A549 (cell line): ENCODE data around the gene PLSCR2. TPM values are rescaled to one million over a fixed set of nuclear protein-coding genes. Genes with fewer than 3 reads are reported as not detected.
A peak's percentile ranks its signal among the peaks of the same experiment; 100 is the strongest.

ENCODE experiments used
- ATAC-seq, 2 experiments: fragments of 200-7000 bp in 1 of 2; fragments of >200 bp in 1 of 2; cut with Nextera tagmentation in 1 of 2; cut with Tn5 transposase in 1 of 2; 3 replicates each; pipeline versions ENCODE4 v1.8.0 to v1.9.1; 2018 to 2020; ENCODE audit warnings: mild to moderate bottlenecking in 1 of 2, moderate library complexity in 1 of 2
- CTCF ChIA-PET: fragments of 300-600 bp; sonication (Branson Sonifier 250); formaldehyde crosslinking; extraction: SDS; loops from one replicate; lab custom pipeline; 2021; ENCODE audit warnings: antibody characterized with exemption, inconsistent platforms; lab: Yijun Ruan, JAX
- POLR2A ChIA-PET: fragments of 350-600 bp; formaldehyde crosslinking; extraction: SDS; loops from one replicate; lab custom pipeline; 2021; ENCODE audit warnings: antibody characterized with exemption, inconsistent platforms; lab: Yijun Ruan, JAX
- DNase-seq, 2 experiments: peaks; one replicate each; pipeline versions ENCODE4 v3.0.0 to v3.0.0-alpha.2; 2011 to 2016; ENCODE audit warnings: low read depth in 1 of 2, low spot score in 1 of 2
- FAIRE-seq: peaks from 2 replicates; lab custom pipeline; 2011; peaks lifted over from hg19 to GRCh38; lab: Jason Lieb, UNC
- H3K27ac ChIP-seq, 2 experiments: fragments of >200 bp; sonication (Bioruptor Twin); formaldehyde crosslinking; 3 replicates each; pipeline ENCODE4 v1.5.1; 2016 to 2017
- H3K4me1 ChIP-seq: fragments of >200 bp; sonication (Bioruptor Twin); formaldehyde crosslinking; 3 replicates; pipeline ENCODE4 v1.6.1; 2016
- H3K4me2 ChIP-seq: fragments of >200 bp; sonication (Bioruptor Twin); formaldehyde crosslinking; 3 replicates; pipeline ENCODE4 v1.6.1; 2016
- H3K4me3 ChIP-seq: fragments of >200 bp; sonication (Bioruptor Twin); formaldehyde crosslinking; 3 replicates; pipeline ENCODE4 v1.5.1; 2016
- H3K9me3 ChIP-seq: fragments of >200 bp; sonication (Bioruptor Twin); formaldehyde crosslinking; 3 replicates; pipeline ENCODE4 v1.6.1; 2016
- CBX2 ChIP-seq: fragments of 200-600 bp; sonication (generic); IDR thresholded peaks from 2 replicates; pipeline ENCODE4 v1.6.1; 2016; ENCODE audit warnings: low read depth, mild to moderate bottlenecking, borderline replicate concordance
- CBX8 ChIP-seq: fragments of 200-600 bp; sonication (generic); IDR thresholded peaks from 2 replicates; pipeline ENCODE4 v1.6.1; 2016
- CHD4 ChIP-seq: fragments of 200-600 bp; sonication (generic); IDR thresholded peaks from 2 replicates; pipeline ENCODE4 v1.6.1; 2016; ENCODE audit warnings: antibody characterized with exemption, mild to moderate bottlenecking, borderline replicate concordance
- EHF ChIP-seq: fragments of 250-450 bp; sonication (Bioruptor Pico); IDR thresholded peaks from 2 replicates; pipeline ENCODE4 v1.5.0; 2020; ENCODE audit warnings: mild to moderate bottlenecking
- EP300 ChIP-seq, 2 experiments: fragments of >200 bp; sonication (Bioruptor Twin); formaldehyde crosslinking; IDR thresholded peaks; 2 replicates in 1 of 2; 3 replicates in 1 of 2; pipeline ENCODE4 v1.6.1; 2016 to 2017
- ESRRA ChIP-seq: fragments of 150-350 bp; IDR thresholded peaks from 2 replicates; pipeline ENCODE4 v1.6.1; 2014; ENCODE audit warnings: mild to moderate bottlenecking, low read length, borderline replicate concordance
- HDAC2 ChIP-seq: fragments of 200-600 bp; sonication (generic); IDR thresholded peaks from 2 replicates; pipeline ENCODE4 v1.6.1; 2016
- HOXB13 ChIP-seq: fragments of 250-450 bp; sonication (Bioruptor Pico); IDR thresholded peaks from 2 replicates; pipeline ENCODE4 v1.5.0; 2020; ENCODE audit warnings: low read depth, mild to moderate bottlenecking, moderate library complexity
- HOXB5 ChIP-seq: fragments of 250-450 bp; sonication (Bioruptor Pico); IDR thresholded peaks from 2 replicates; pipeline ENCODE4 v1.5.0; 2020; ENCODE audit warnings: mild to moderate bottlenecking, moderate library complexity
- JUN ChIP-seq, 2 experiments: fragments of >200 bp; sonication (Bioruptor Twin); formaldehyde crosslinking; IDR thresholded peaks; 2 replicates in 1 of 2; 3 replicates in 1 of 2; pipeline ENCODE4 v1.6.1; 2016 to 2017
- JUNB ChIP-seq: fragments of >200 bp; sonication (Bioruptor Twin); formaldehyde crosslinking; IDR thresholded peaks from 2 replicates; pipeline ENCODE4 v1.6.1; 2016
- KDM1A ChIP-seq: fragments of 200-600 bp; sonication (generic); IDR thresholded peaks from 2 replicates; pipeline ENCODE4 v1.6.1; 2016; ENCODE audit warnings: low read depth, mild to moderate bottlenecking
- KDM5A ChIP-seq: fragments of 200-600 bp; sonication (generic); IDR thresholded peaks from 2 replicates; pipeline ENCODE4 v1.6.1; 2016; ENCODE audit warnings: antibody characterized with exemption, mild to moderate bottlenecking
- NFE2L2 ChIP-seq: fragments of 150-350 bp; conservative IDR thresholded peaks from 2 replicates; pipeline ENCODE4 v1.6.1; 2014; ENCODE audit warnings: low read length
- NPAS2 ChIP-seq: fragments of 250-450 bp; sonication (Bioruptor Pico); IDR thresholded peaks from 2 replicates; pipeline ENCODE4 v1.8.0; 2022; ENCODE audit warnings: mild to moderate bottlenecking, moderate library complexity, borderline replicate concordance
- RARB ChIP-seq: fragments of 250-450 bp; sonication (Bioruptor Pico); IDR thresholded peaks from 2 replicates; pipeline ENCODE4 v1.8.0; 2021; ENCODE audit warnings: mild to moderate bottlenecking, moderate library complexity
- RNF2 ChIP-seq: fragments of 200-600 bp; sonication (generic); IDR thresholded peaks from 2 replicates; pipeline ENCODE4 v1.6.1; 2016; ENCODE audit warnings: low read depth, mild to moderate bottlenecking, antibody characterized with exemption, moderate library complexity, borderline replicate concordance
- SMC3 ChIP-seq: fragments of >200 bp; sonication (Bioruptor Twin); formaldehyde crosslinking; IDR thresholded peaks from 3 replicates; pipeline ENCODE4 v1.6.1; 2018; ENCODE audit warnings: inconsistent platforms
- SREBF2 ChIP-seq: fragments of 450-650 bp; IDR thresholded peaks from 2 replicates; pipeline ENCODE4 v1.6.1; 2014; ENCODE audit warnings: mild to moderate bottlenecking, moderate library complexity
- TP53 ChIP-seq: fragments of 250-450 bp; sonication (Bioruptor Pico); IDR thresholded peaks from 2 replicates; pipeline ENCODE4 v1.5.0; 2021; ENCODE audit warnings: mild to moderate bottlenecking, moderate library complexity
- ZC3H11A ChIP-seq: fragments of 450-650 bp; IDR thresholded peaks from 2 replicates; pipeline ENCODE4 v1.6.1; 2014; ENCODE audit warnings: antibody characterized with exemption, mild to moderate bottlenecking
- ZNF302 ChIP-seq: fragments of 250-450 bp; sonication (Bioruptor Pico); IDR thresholded peaks from 2 replicates; pipeline ENCODE4 v1.9.0; 2021; ENCODE audit warnings: inconsistent platforms, mild to moderate bottlenecking, moderate library complexity
- ZSCAN20 ChIP-seq: fragments of 250-450 bp; sonication (Bioruptor Pico); IDR thresholded peaks from 2 replicates; pipeline ENCODE4 v1.8.0; 2022; ENCODE audit warnings: mild to moderate bottlenecking, moderate library complexity
- WGBS: methylation state at CpG from one replicate; pipeline ENCODE4 v1.1.6; 2017; ENCODE audit errors: missing lambda C conversion rate; 5-methylcytosine and 5-hydroxymethylcytosine counted together
- polyA plus RNA-seq, 4 experiments: library from polyadenylated mRNA; depleted of rRNA in 3 of 4; stranded (reverse); fragments of >200 nt; fragmentation: RNase III in 1 of 4; extraction: RNeasy Plus Mini Kit Qiagen cat#74134 plus additional on column Dnase treatment in 1 of 4; gene quantifications; 2 replicates in 3 of 4; 3 replicates in 1 of 4; pipeline ENCODE4 v1.2.3, GENCODE V29; 2011 to 2017
- TF ChIP-seq, protein P1 (sequence below): fragments of >200 bp; sonication (Bioruptor Twin); formaldehyde crosslinking; IDR thresholded peaks from 3 replicates; pipeline ENCODE4 v1.5.1; 2016
- TF ChIP-seq, protein P2 (sequence below): fragments of >200 bp; sonication (Bioruptor Twin); formaldehyde crosslinking; IDR thresholded peaks from 2 replicates; pipeline ENCODE4 v1.6.1; 2016
- TF ChIP-seq, protein P3 (sequence below): IDR thresholded peaks from 2 replicates; pipeline ENCODE4 v1.6.1; 2012
- TF ChIP-seq, protein P4 (sequence below): fragments of 250-450 bp; sonication (Bioruptor Pico); IDR thresholded peaks from 2 replicates; pipeline ENCODE4 v1.5.0; 2020; ENCODE audit warnings: low read depth, mild to moderate bottlenecking, moderate library complexity

The PLSCR2 gene
- polyA plus RNA-seq, 2 of the 4 experiments (the other 2 are of a cell fraction), result 0.10 TPM; not detected in 1

DNA sequence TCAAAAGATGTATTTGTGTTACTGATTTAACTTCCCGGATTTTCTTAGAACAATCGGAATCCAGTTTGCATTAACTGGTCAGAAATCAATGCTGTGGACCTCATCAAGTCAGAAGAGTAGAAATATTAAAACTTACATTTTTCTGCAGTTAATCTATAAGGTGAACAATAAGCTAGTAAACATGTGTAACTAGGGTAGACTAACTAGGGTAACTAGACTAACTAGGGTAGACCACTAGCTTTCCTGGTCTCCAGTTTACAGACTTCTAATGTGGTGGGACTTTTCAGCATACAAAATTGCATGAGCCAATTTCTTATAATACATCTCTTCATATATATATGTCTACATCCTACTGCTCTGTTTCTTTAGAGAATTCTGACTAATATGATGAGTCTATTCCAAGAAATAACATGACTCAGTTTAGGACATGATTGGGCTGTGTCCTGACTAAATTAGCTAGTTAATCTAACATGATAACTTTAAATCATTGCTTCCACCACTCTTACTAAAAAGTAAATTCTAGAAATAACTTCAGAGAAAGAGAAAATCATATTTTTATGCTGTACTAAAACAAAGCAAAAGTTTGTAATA, 5.3 kb downstream of the PLSCR2 start:
- POLR2A ChIA-PET, result no interaction called here
- Histone ChIP-seq H3K4me2 (peak overlapping the region; percentile 30; the same call in 2 of the 3 replicates), H3K4me3 (no peak overlapping the region), H3K27ac (no peak overlapping the region), H3K4me1 (peaks cover 49% of the 10 kb centered on the region), H3K9me3 (no peaks in the 10 kb centered on the region)
- FAIRE-seq (no peak), DNase-seq (no peak), ATAC-seq (no peak)
- CTCF ChIA-PET, result no interaction called here
- WGBS, result 96% methylated on average over 2 of the region's 2 CpGs
- no peak for TF ChIP-seq NPAS2 (CRISPR knock-in tag)
- no peak for TF ChIP-seq SMC3
- TF ChIP-seq JUN (IDR thresholded peaks at IDR 0.05), result no peak
- no peak for TF ChIP-seq RNF2

DNA sequence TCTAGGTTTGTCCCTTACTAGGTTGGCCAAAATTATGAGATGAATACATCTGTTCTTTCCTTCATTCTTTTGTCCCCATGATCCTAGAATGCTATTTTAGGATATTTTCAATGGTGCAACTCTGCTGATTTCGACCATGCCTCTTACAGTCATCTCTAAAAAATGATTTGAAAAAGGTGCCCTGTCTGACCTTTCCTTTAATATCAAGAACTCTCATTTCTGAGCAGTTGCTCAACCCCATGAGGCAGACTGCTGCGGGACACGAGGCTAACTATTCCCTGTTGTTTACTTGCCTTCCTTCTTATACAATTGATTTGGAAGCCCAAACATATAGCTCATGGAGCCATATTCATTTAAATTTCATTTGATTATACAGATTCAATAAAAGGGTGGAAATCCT, 14.6 kb downstream of the PLSCR2 start:
- ATAC-seq, result no peak
- Histone ChIP-seq H3K9me3 (no peaks in the 10 kb centered on the region), H3K27ac (no peak overlapping the region), H3K4me3 (no peak overlapping the region), H3K4me2 (no peak overlapping the region), H3K4me1 (no peaks in the 10 kb centered on the region)
- no peak for FAIRE-seq
- ChIA-PET POLR2A (no interaction called here), CTCF (interaction anchor here (0.7 kb wide), 1 partner anchor 140 kb away, joined by 3 read pairs; no protein-coding TSS in a partner anchor)
- no peak for DNase-seq
- TF ChIP-seq RARB (no peak), ESRRA (no peak), HOXB5 (CRISPR knock-in tag) (no peak), CHD4 (no peak), JUNB (no peak), TP53 (CRISPR knock-in tag) (no peak), ZSCAN20 (no peak), RNF2 (no peak), ZNF302 (CRISPR knock-in tag) (no peak), KDM1A (no peak), SREBF2 (no peak), HDAC2 (no peak), CBX8 (no peak), NFE2L2 (no peak), EP300 (IDR thresholded peaks at IDR 0.05) (no peak)
- TF ChIP-seq, protein P1, sequence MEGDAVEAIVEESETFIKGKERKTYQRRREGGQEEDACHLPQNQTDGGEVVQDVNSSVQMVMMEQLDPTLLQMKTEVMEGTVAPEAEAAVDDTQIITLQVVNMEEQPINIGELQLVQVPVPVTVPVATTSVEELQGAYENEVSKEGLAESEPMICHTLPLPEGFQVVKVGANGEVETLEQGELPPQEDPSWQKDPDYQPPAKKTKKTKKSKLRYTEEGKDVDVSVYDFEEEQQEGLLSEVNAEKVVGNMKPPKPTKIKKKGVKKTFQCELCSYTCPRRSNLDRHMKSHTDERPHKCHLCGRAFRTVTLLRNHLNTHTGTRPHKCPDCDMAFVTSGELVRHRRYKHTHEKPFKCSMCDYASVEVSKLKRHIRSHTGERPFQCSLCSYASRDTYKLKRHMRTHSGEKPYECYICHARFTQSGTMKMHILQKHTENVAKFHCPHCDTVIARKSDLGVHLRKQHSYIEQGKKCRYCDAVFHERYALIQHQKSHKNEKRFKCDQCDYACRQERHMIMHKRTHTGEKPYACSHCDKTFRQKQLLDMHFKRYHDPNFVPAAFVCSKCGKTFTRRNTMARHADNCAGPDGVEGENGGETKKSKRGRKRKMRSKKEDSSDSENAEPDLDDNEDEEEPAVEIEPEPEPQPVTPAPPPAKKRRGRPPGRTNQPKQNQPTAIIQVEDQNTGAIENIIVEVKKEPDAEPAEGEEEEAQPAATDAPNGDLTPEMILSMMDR, result no peak
- TF ChIP-seq, protein P2, sequence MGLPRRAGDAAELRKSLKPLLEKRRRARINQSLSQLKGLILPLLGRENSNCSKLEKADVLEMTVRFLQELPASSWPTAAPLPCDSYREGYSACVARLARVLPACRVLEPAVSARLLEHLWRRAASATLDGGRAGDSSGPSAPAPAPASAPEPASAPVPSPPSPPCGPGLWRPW, result no peak
- WGBS, result 30% methylated on average over 3 of the region's 3 CpGs

DNA sequence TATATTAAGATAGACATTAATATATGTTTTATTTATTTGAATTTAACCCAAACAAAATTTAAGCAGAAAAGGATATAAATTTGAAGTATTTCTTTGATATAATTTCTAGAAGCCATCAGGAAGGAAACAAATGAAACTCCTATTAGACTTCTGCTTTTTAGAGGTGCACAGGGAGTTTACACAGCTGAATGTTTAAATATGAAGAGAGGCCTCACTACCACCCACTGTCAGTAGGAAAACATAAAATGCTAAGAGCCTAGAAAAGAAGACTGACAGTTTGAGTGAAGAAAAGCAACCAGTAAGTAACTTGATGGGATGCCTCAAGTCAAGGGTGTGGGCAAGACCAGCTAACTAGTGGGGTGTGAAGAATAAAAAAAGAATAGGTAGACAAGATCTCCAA, 19.7 kb downstream of the PLSCR2 start:
- no peak for TF ChIP-seq CBX2
- TF ChIP-seq EHF, result no peak
- TF ChIP-seq, protein P2, result no peak
- TF ChIP-seq HOXB13 (CRISPR knock-in tag), result no peak
- no peak for TF ChIP-seq SREBF2
- TF ChIP-seq, protein P3, sequence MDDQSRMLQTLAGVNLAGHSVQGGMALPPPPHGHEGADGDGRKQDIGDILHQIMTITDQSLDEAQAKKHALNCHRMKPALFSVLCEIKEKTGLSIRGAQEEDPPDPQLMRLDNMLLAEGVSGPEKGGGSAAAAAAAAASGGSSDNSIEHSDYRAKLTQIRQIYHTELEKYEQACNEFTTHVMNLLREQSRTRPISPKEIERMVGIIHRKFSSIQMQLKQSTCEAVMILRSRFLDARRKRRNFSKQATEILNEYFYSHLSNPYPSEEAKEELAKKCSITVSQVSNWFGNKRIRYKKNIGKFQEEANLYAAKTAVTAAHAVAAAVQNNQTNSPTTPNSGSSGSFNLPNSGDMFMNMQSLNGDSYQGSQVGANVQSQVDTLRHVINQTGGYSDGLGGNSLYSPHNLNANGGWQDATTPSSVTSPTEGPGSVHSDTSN, result no peak
- TF ChIP-seq KDM5A, result no peak
- no peak for TF ChIP-seq HDAC2
- no peak for TF ChIP-seq ZNF302 (CRISPR knock-in tag)
- TF ChIP-seq, protein P4, sequence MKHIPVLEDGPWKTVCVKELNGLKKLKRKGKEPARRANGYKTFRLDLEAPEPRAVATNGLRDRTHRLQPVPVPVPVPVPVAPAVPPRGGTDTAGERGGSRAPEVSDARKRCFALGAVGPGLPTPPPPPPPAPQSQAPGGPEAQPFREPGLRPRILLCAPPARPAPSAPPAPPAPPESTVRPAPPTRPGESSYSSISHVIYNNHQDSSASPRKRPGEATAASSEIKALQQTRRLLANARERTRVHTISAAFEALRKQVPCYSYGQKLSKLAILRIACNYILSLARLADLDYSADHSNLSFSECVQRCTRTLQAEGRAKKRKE, result no peak
- no peak for TF ChIP-seq NFE2L2
- TF ChIP-seq, protein P1, result no peak
- no peak for TF ChIP-seq HOXB5 (CRISPR knock-in tag)
- no peak for TF ChIP-seq ZC3H11A
- no peak for TF ChIP-seq KDM1A
- Histone ChIP-seq H3K4me2 (no peak overlapping the region), H3K4me3 (no peak overlapping the region), H3K9me3 (no peaks in the 10 kb centered on the region), H3K27ac (no peak overlapping the region), H3K4me1 (no peaks in the 10 kb centered on the region)
- no peak for DNase-seq
- no peak for FAIRE-seq
- ChIA-PET POLR2A (no interaction called here), CTCF (no interaction called here)
- ATAC-seq, result no peak
